GM21737 (cell line): ENCODE results near the gene C9orf152.
A peak's percentile ranks its signal among the peaks of the same experiment; 100 is the strongest.

ENCODE experiments used
- ATAC-seq: cut with Tn5 transposase; IDR thresholded peaks from one replicate; pipeline ENCODE4 v1.9.1; 2021; ENCODE audit warnings: mild to moderate bottlenecking, moderate library complexity; ENCODE audit not compliant: unreplicated experiment

The C9orf152 gene

DNA sequence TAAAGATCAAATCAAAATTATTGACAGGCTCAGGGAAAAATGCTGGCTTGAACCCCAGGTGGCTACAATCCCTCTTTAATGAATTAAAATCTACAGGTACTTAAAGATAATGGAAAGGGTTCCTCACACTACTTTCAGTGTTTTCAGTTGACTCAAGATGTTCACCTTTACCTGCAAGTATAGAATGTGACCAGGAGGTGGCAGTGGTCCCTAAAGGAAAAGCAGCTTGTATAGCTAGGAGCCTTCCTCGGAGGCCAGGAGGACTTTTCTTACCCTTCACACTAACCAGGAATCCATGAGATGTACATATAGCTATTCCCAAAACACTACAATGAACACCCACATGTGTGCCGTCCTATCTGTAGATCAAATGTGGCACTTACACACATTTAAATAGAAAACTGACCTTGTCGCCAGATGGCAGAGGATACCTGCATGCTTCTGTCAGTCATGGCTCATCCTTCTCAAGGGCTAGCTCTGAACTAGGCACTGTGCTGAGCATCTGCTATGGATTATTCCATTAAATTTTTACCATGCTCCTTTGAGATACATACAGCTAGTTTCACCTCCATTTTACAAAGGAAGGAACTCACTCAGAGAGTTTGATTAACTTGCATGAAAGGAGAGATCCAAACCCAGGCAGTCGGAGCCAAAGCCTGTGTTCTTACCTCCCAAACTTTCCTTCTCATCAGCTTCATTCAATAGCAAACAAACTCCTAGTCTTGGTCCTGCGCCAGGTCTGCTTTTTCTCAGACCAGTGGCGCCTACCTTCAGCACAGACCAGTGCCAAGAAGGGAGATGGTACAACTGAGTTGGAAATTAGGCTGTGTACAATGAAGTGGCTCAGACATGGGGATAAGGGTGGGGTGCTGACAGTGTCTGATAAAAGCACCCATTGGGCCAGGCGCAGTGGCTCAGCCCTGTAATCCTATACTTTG lies 24.5 kb downstream of the C9orf152 start:
- ATAC-seq, result peak; percentile 82

DNA sequence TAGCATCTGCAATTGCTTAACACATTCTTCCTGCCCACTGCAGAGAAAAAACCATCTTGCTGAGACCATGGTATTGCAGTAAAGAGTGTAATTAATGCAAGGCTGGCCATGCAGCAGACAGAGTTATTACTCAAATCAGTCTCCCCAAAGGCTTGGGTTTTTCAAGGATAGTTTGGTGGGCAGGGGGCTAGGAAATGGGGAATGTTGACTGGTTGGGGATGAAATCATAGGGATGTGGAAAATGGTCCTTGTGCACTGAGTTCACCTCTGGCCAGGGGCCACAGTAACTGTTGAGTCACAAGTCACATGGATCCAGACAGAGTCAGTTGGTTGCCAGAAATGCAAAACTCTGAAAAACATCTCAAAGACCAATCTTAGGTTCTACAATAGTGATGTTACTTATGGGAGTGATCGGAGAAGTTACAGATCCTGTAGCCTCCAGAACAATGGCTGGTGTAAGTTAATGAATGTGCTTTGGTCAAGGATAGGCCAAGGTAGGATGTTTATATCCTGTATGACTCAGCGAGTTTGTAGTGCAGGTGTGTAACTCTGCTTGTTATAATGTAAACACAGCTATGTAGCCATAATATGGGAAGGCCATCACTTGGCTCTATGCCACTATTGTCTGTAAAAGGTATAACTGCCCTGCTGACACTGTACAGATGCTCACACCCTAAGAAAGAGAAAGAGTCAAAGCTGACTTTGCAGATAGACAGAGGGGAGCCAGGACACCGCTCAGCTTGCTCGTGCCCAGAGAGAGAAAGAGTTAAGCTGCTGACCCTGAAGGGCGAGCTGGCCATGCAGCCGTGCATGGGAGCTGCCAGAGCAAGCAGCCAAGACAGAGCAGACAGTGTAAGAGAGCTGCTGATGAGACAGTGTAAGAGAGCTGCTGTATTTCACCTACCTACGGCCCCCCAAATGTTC lies 27.2 kb downstream of the C9orf152 start:
- ATAC-seq, result no peak

DNA sequence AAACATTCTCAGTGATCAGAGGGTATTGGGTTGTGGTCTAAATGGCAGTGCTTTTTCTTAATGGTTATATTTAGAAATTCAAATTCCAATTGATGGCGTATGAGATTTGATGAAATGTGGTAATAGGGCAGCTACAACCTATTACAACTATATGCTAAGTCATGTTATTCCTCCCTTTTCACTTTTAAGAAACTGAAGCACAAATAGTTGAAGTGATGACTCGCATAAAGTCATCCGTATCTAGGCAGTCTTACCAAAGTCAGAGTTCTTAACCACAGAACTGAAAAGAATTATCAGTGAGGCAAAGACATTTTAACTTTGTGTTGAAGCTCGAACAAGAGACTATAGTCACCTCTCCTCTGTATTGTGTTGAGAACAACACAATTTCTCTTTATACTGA lies 28.2 kb downstream of the C9orf152 start:
- ATAC-seq, result no peak

DNA sequence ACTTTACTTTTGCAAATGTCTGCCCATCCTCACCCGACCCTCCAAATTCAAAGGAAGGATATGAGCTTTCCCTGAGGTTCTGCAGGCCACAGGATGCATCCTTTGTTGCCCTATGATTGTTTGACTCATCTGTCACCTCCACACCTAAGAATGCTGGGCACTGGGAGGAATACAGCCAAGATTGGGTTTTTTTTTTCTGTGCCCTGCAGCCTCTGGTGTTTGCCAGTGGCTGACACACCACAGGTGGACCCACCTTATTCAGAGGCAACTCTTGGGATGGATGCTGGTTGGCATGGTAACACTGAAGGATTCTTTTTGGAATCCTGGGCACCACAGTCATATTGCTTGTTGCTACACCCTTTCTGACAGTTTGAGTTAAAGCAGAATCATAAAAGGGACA lies 29.7 kb downstream of the C9orf152 start:
- no peak for ATAC-seq

DNA sequence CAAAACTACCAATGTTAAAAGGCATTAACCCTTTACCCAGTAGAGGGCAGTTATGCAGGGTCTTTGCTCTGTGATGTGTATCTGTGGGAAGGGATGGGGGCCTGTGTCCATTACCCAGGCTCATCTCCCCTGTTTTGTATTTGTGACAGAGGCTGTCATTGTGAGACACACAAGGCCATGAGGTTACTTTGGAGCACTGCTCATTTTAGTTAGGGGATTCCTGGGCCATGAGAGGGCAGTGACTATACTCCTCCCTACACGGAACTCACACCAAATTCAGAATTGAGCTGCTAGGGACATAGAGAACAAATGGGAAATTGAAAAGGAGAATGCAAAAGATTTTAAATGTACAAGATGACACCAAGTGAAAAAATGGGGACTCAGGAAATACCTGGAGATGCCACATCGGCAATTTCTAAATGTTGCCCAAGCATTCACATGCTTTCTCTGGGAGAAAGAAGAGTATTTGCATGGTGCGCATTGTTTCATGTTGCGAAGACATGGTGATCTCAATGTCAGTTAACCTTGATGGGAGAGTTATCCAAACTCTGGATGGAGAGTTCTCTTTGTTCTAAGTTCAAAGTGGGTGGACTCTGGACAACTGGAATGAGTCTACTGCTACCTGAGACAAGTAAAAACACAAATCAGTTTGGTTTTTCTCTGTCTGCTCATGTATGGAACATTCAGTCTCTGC lies 32.5 kb downstream of the C9orf152 start:
- no peak for ATAC-seq

DNA sequence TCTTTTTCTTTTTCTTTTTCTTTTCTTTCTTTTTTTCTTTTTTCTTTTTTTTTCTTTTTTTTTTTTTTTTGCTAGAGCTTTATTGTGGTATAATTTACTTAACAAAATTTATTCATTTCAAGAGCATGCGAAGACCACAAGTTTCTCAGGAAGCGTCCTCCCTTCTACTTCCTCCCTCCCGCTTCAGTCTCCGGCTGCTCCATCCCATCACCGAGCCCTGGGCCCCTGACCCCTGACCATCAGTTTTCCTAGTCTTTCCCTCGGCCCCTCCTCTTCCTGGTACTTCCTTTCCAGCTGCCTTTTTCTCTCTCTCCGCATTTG lies 34.7 kb downstream of the C9orf152 start:
- no peak for ATAC-seq

DNA sequence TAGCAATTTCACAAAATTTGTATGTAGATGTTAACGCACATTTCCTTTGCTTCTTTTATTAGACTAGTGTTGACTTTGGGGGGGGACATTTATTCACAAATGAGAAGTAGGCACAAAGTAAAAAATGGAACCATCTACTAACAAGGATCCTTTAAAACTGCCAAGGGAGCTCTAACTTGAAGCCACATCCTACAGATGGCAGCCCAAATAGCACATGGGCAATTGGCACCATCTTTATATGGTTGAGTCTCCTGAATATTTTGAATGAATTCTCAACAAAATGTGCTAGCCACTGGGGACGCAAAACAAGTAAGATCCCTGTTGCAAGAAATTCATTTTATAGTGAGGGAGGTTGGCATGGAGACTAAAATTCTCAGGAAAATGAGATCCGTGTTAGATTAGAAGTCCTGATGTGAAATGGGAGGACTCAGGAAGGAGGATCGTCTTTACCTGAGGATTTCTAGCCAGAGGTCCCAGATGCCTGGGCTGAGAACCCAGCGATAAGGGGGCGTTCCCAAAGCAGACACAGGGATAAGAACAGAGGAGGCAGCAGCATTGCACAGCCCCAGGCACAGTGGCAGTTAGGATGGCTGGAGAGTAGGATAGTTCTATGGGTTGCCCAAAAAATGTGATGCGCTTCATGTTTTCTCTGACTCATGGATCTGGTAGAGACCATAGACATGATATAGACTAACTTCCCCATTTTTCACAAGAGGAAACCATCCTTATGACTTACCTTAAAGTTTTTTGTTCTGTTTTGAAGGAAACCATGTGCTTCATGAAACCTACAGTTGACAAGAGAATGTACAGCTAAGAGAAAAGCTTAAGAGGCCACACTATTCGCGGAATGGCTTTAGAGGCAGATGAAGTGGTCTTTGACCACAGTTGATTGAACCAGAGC lies 37.4 kb downstream of the C9orf152 start:
- ATAC-seq, result no peak

DNA sequence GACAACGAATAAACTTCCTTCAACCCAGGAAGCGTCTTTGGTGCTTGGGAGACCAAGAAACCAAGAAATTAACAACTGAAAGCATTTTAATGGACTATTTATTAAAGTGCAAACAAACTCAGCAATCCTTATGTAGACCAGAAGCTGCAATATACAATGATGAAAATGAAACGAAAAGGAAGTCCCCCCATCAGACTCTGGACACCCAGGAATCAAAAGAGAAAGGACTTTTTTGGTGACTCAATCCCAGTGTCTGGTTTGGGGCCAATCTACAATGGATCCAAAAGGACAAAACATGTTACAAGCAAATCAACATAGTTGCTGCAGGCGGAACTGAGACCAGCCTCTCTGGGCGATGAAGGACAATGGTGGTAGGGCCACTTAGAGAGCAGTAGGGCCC lies 39.5 kb downstream of the C9orf152 start:
- ATAC-seq, result no peak

DNA sequence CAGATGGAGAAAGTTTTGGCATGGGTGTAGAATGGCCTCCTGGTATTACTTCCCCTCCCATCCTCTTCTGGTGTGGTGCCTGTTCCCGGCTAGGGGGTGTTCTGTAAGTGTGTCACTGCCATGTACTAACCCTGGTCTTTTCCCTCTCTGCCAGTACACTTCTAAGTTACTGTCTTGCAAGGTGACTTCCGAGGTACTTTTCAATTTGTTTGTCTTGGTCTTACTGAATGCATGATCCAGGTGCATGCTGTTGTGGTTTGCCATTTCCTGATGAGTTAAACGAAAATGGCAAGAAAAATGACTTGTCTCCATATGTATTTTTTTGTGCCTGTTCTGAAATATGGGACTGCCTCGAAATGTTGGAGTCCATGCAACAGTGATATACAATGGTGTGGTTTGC lies 46.0 kb downstream of the C9orf152 start:
- ATAC-seq, result peak; percentile 47

DNA sequence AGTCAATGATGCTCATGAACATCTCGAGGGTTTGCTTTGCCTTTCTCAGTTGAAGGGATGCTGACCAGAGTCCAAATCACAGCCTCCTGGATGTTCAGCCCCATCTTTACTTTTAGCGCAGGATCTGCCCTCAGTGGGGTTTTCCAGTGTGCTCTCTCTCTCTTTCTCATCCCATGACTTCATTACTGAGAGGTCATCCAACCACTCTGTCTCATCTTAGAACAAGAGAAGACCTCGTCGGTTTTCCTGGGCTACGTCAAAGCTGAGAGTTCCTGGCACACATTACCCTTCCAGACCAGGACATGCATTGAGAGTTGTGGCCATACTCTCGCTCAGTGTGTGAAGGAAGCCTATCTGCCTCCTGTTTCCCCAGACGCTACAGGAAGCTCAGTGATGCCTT lies 47.3 kb downstream of the C9orf152 start:
- no peak for ATAC-seq

DNA sequence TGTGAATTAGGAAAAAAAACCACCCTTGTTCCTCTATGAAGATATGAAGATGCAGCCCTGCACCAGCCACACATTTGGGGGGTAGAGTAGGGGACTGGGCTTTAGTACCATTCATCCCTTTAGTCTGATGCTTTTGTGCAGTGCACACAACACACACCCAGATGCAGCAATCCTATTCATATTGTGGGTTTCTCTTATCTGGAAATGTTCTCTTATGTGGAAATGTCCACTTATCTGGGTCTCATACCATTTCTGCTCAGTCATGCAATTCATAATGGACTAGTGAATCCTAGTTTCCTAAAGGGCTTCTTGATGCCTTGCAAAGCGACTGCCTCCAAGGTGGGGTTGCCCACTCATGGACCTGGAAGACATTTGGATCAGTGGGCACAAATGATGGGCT lies 47.8 kb downstream of the C9orf152 start:
- no peak for ATAC-seq

DNA sequence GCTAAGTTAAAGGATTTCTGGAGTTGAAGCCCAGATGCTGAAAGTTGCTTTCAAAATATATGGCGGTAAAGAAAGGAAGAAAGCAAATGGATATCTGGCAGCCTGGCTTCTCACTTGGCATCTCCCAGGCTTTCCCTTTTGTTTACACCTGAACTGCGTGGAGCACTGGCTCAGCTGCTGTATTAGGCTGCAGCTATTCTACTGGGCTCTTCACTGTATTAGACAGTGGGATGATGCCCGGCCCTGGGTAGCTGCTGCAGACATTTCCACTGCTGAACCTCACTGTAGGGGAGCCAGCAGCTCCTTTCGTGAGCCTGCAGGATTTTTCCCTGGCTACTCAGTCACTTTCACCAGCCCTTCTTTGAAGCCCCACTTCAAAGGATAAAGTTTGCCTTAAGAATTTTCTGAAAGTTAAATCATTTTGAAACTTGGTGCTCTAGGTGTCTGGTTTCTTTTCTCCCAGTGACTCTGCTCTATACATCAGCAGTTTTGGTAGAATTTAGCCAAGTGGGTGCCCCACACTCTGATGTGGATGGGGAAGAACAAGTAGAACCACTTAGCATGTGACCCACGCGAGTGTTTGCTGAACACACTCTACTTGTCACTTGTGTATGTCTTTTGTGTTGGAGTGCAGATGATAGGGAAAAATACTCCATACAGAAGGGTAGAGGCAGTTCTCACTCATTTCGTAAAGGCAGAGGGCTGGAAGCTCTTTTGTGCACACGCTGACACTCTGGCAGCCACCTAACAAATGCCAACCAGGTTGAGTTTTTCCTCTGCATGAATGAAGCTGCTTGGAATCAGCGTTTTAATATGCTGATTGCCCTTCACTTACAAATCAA lies 49.9 kb downstream of the C9orf152 start:
- ATAC-seq, result no peak

DNA sequence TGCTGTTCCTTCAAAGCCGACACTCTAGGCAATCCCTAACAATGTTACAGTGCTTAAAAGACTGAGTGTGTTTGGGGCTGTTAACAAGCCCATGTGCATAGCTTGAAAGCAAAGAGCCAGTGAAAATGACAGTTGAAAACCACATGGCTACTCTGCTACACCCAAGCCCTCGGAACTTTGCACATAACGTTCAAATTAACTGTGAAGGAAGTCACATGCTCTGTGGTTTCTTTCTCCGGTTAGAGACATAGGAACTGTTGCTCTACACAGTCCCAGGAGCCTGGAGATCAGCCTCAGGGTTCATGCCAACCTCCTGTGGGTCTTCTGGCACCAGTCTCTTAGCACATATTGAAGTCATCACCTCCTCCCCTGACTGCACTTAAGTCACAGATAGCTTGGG lies 51.1 kb downstream of the C9orf152 start:
- ATAC-seq, result peak; percentile 73

DNA sequence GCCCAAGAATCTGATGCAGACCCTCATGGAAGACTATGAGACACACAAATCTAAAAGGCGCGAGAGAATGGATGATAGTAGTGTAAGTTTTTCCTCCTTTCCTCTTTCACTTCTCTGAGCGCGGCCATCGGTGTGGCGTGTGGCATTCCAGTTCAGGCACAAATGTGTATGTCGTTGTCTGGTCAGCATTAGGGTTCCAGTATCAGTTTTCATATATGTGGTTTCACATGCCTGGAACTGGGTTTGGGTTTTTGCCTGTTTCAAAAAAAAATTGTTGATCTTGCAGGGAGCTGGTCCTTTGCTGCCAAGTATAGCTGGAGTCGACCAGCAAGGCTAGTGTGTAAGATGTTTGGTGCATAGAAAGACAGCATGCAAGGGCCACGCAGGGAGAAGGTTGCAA lies 51.5 kb downstream of the C9orf152 start:
- no peak for ATAC-seq

DNA sequence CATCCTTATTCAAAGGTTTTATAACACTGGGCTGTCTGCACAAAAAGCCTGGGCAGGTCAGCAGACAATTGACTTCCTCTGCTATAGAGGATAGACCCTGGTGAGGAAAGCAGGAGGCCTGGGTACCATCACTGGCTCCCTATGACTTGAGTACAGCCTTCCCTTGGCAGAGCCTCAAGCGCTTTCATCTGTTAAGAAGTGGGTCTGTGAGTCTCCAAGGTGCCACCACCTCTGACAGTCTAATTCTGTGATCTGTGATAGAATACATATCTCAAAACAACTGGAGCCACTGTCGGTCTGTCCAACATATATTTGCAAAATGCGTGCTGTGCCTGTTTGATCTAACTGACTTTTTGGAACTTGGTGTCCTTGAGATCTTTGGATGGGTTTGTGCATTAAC lies 52.2 kb downstream of the C9orf152 start:
- ATAC-seq, result no peak

DNA sequence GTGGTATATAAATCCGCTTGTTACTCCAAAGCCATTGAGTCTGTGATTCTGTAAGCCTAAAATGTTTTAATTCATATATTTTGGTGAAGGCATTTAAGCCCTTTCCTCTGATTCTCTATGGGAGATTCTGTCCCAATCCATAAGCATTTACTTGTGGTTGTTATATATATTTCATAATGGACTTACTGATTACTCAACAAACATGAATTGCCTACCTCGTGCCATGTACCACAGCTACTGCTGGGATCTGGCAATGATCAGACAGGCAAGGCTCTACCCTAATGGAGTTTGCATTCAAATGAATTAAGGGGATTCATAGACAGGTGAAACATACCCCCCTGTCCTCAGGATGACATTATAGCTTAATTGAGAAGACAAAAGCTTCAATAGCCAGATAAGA lies 54.5 kb downstream of the C9orf152 start:
- ATAC-seq, result no peak

DNA sequence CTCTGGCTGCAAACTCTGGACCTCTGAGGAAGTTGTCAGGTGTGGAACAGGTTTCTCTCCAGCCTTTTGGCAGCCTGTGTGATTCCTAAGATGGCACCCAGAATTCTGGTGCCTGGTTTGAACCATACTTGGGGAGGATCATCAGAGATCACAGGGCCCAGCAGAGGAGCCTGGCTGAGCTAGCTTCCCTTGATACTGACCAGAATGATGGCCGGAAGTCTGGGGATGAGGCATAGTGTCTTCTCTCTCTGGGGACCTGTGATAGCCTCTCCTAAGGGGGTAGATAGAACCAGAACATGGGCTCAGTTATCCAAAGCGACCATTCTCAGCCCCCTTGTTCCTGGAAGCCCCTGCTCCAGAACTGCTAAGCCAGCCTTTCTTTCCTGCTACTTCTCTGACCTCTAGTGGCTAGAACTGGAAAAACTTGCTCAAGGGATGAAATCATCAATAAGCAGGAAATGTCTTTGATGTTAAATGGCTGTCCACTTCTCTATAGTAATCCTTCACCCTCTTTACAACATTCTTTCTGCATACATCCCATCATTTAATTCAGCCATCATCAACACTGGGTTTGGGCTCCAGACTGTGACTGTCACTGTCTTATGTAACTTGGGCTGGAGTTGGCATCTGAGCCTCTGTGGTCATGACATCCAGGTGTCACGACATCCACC lies 55.1 kb downstream of the C9orf152 start:
- no peak for ATAC-seq
